NOMO-1 (cell line): Measurements from ENCODE around the gene LRRC74B.
"Not testable (repeated sequence)": the region's sequence is repeated elsewhere in the genome, so short reads cannot be mapped to it uniquely, and the experiment has no call there.

Experiments used
- DNase-seq, 2 experiments: peaks; one replicate each; lab custom pipeline; 2025; ENCODE audit not compliant: unreplicated experiment in 2 of 2; lab: John Stamatoyannopoulos, UW

The LRRC74B gene, protein sequence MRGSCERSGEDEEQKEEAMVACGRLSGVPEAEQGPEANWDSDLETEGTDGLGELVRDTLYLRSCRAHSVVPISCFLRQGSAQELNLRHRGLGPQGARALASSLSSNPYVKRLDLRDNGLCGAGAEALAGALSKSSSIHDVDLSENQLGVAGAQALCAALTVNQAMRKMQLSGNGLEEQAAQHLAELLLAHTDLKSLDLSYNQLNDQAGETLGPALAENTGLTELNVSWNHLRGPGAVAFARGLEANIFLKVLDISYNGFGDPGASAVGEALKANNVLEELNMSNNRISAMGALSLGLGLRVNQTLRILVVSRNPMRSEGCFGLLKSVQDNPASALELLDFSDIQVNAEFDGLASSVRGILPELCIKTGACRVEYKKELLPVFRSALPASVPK

DNA sequence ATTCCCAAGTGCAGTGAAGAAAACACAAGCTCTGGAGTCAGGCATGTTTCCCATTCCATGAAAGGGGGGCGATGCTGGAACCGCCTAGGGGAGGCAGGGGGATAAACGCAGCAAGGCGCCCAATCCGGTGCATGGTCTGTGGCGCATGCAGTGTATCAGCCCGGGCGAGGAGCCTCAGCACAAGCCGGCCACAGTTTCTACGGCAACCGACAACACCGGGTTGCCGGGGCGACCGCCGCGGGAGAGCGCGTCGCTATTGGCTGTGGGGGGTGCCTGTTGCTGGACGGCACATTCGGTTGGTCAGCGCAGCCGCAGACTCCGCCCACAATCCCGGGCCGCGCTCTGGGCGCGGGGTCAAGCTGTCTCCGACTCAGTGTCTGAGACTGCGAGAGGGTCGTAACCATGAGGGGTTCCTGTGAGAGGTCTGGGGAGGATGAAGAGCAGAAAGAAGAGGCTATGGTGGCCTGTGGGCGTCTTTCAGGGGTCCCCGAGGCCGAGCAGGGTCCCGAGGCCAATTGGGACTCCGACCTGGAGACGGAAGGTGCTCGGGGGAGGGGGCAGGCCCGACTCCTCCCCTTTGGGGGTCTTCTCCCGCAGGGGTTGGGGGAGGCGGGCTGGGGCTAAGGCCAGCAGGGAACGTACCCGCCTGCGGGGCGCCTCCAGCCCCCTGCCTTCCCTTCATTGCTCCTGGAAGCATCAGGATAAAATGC is at the start of gene LRRC74B:
Gene LRRC74B, plus strand, starts transcription at position 362 of the 710 bp plus-strand sequence. Its CDS starts 41 bp downstream, at position 403.
- peak; percentile 77 to 78 for DNase-seq

DNA sequence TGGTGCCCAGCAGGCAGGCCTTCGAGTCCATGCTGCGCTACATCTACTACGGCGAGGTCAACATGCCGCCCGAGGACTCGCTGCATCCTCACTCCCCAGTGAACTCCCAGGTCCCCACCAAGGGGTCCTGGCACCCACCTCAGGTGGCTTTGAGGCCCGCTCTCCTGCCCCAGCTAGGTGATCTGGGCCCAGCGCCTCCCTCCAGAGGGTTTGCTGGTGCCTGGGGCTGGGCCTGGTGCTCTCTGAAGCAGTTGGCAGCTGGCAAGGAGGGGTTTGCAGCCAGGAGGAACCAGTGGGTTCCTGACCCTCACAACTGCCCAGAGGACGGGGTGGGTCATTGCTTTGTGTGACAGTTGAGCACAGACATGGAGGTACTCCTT is 49.7 kb upstream of the LRRC74B start:
- no peak for DNase-seq

DNA sequence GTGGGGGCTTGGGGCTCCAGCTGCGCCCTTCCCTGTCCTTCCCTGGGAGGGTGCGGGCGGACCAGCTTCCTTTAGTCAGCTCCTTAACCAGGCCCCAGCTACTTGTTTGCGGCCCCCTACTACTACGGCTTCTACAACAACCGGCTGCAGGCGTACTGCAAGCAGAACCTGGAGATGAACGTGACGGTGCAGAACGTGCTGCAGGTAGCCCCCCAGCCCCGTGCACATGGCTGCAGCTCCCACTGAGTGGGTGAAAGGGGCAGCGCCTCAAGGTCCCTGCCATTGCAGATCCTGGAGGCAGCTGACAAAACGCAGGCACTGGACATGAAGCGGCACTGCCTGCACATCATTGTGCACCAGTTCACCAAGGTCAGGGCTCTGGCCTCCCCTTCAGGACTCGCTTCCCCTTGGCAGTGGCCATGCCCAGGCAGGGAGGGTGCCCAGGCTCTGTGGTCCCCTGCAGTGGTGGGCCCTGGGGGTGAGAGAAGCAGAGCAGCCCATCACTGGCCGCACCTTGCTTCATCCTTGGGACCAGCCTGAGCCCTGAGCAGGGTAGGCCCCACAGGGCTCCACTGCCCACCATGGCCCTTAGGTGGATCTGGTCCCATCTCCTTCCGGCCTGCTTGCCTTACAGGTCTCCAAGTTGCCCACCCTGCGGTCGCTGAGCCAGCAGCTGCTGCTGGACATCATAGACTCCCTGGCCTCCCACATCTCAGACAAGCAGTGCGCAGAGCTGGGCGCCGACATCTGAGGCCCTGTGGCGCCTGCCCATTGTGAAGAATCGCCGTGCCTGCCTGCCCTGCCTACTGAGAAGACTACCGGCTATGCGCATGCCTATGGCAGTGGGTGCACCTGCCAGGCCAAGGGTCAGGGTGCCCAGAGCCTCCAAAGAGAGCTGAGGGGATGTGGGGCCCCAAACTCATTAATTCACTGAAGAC is 48.9 kb upstream of the LRRC74B start:
- no peak for DNase-seq

DNA sequence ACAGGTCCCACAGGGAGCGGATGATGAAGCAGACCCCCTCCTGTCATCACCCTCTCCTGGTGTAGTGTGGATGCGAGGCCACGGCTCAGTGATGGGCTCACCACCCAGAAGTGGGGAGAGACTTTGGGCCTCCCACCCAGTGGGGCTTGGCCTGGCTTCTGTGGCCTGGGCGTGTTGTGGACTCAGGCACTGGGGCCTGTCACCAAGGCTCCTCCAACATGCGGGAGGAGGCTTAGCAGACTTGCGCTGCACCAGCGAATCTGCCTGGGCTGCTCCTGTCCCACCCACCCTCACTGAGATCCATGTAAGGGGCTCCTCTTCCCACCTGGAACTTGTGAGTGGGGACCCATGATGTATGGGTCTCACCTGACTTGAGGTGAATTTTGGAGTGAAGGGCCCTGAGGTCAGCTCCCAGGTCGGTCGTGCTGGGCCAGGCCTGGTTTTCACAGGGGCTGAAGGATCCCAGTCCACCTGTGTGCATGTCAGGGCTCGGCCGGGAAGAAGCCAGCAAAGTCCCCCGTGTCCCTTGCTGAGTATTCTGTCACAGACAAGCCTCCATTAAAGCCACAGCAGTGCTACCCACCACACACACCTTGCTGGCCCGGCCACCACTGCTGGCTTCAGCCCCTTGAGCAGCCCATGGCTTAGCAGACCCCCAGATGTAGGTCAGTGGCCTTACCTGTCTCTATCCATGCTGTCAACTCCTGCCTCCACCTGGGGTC is 48.0 kb upstream of the LRRC74B start:
- no peak for DNase-seq

DNA sequence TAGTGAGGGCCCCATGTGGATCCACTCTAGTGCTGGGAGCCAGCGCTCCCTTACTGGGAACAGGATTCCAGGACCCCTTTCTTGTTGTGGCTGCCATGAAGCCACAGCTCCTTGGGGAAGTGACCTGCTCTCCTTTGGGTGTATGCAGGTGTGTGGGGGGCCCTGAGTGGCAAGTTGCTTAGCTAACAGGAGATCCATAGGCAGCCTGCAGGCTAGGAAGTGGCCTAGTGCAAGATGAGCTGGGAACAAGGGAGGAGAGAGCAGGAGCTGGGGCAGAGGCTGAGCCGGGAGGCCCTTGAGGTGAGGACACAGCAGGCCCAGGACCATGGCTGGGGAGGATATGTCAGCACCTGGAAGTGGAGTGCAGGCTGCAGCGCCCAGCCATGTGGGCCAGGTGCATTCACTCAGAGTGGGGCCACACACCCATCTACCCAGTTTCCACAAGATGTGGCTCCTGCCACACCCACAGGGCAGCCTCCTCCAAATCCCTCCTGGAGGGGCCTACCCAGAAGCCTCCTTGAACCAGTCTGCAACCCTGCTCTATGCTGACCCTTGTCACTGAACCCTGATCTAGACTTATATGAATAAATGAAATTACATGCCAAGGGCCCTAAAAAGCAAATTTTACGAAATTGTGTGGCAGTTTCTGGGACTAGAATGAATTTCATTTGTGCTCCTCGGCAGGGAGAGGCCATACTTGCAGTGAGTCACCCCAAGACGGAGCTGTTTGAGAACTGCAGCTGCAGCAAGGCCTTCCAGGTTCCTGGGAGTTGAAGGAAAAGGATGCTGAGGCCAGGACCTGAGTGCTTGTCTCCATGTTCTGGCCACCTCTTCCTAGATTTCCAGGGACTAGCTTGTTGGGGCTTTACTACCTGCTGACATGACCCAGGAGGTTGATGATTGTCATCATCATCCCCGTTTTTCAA is 47.1 kb upstream of the LRRC74B start:
- no peak for DNase-seq

DNA sequence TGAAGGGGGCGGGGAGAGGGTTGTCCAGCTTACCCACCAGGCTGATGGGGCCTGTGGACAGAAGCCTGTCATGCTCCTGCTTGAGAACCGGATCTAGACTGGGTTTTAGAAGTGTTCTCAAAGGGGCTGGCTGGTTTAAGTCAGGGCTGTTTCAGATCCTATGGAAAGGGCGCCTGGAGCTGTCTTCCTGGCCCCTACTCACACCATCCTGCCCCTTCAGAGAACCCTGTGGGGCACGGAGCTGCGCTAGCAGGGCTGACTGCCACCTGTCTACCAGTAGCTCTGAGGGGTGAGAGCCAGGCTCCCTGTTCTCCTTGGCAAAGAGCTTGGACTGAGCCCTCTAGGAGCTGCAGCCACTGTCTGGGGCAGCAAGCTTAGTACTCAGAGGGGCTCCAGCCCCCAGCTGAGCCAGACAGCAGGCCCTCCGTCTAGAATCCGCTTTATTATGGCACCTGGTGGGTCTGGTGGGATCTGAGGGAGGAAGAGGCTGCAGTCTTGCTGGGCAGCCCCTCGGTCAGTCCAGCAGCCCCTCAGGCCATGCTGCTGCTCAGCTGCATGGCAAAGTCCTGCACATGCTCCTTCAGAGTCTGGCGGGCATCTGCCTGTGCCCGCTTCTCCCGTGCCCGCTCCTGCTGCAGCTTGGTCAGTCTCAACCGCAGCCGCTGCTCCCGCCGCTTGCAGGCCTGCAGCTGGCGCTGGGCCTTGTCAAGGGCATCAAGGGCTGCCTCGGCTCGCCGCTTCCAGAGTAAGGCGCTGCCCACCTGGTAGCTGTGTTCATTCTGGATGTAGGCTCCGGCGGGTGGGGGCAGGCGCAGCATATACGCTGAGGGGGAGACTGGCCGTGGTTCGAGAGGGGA is 46.2 kb upstream of the LRRC74B start:
- no peak for DNase-seq

DNA sequence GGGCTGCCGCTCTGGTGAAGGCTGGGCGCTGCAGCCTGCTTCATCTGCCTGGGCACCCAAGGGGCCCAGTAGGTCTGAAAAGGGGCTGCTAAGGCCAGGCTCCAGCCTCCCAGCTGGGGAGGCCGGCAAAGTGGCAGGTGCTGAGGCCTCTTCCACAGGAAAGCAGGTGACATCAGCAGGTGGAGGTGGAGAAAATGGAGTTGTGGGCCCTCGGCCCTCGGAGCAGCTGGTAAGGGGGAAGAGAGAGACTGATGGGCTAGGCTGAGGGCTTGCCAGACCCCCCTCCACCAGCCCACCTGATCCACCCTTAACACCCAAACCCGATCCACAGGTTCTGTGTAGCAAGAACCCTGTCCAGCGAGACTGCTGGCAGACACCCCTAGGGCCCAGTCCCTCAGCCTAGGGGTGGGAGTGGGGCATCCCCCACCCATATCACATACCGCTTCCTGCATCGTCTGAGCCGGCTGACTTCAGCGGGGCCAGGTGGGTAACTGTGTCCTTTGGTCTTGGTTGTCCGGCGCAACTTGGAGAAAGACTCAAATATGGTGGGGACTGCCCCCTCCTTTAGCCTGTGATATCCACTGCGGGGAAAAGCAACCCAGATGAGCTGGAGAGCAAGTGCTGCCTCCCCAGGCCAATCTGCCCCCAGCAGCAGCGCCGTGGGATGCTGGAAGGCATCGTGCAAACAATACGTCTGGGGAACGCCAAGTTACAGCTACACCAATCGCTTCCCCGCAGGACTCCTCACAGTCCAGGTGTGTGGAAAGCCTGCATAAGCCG is 45.3 kb upstream of the LRRC74B start:
- no peak for DNase-seq

DNA sequence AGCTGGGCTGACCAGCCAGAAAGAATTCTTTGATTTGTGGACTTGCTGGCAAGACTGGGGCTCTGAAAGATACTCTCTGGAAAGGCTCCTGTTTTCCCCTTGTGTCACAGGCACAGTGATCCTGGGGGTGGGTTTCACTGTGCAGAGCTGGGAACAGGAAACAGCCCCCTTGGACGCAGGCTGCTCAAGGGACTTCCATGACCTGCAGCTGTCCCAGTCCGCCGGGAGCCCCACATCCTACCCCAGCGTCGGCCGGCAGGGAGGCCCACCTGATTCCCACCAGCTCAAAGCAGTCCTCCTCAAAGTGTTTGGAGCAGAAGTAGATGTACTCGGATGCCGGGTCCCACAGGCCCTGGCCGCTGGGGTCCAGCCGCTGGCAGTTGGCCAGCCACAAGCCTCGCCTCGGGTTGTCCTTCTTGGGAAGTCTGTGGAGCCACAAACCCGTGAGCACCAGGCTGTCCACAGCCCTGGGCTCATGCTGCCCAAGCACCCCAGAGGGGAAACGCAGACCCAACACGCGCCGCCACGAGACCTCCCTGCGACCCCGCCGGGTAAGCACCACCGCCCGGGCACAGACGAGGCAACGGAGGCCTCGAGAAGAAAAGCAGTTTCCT is 44.7 kb upstream of the LRRC74B start:
- DNase-seq: no peak

DNA sequence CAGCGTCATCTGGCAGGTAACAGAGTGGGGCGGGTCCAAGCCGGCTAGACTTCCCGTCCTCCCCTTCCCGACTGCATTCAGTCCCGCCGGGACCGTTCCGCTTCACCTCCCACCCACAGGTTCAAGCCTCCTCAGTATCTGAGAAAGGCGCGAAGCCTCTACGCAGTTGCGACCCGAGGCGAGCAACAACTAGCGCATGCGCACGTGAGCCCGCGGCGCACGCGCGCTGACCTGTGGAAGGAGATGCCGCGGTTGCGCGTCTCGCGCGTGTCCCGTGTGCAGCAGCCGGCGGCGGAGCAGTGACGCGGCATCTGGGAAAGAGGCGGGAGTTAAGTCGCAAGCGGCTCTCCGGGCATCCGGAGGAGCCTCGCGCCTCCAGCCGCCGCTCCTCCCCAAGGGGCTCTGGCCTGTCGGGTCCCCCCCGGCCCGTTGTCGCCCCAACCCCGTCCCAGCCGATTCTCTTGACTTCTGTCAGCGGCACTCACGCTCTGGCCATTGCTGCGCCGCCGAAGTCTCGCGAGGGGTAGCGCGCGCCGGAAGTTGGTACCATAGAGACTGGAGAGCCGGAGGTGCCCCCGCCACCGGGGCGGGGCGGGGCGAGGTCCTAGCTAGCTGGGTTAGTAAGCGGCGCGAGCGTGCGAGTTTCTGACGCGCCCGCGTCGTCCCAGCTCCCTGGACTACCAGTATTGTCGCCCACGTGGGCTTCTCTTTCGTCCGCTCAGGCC is 44.0 kb upstream of the LRRC74B start, which contains the start of gene THAP7:
Gene THAP7, minus strand, starts transcription at position 518 of the 725 bp plus-strand sequence. Its CDS starts 207 bp downstream, at position 311.
- DNase-seq: peak; percentile 93 to 98

DNA sequence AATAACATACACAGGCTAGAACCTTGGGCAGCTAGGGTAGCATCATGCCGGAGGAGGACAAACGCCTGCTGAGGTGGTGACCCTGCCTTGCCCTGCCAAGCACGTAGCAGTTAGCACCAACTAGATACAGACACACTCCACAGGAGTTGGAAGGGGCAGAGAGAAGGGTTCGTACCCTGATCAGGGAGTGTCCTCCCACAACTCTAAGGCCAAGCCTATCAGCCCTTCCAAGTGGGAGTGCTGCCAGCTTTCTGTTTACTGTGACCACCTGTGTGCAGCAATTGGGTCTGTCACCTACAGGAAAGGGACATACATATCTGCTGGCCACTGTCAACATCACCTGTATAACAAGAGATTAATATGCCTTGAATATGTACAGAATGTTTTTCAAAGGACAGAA is 42.0 kb upstream of the LRRC74B start:
- no peak for DNase-seq

DNA sequence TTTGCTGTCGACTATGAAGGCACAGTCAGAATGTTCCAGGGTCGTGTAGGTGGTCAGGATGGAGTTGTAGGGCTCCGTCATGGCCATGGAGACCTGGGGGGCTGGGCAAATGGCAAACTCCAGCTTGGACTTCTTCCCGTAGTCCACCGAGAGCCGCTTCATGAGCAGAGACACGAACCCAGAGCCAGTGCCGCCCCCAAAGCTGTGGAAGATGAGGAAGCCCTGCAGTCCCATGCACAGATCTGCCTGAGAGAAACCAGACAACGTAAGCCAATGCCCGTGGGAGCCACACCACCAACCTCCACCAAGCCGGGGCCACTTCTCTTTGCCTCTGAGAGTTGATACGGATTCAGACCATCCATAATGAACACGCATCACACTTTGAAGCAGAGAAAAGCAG is 36.5 kb upstream of the LRRC74B start:
- not testable (repeated sequence) for DNase-seq

DNA sequence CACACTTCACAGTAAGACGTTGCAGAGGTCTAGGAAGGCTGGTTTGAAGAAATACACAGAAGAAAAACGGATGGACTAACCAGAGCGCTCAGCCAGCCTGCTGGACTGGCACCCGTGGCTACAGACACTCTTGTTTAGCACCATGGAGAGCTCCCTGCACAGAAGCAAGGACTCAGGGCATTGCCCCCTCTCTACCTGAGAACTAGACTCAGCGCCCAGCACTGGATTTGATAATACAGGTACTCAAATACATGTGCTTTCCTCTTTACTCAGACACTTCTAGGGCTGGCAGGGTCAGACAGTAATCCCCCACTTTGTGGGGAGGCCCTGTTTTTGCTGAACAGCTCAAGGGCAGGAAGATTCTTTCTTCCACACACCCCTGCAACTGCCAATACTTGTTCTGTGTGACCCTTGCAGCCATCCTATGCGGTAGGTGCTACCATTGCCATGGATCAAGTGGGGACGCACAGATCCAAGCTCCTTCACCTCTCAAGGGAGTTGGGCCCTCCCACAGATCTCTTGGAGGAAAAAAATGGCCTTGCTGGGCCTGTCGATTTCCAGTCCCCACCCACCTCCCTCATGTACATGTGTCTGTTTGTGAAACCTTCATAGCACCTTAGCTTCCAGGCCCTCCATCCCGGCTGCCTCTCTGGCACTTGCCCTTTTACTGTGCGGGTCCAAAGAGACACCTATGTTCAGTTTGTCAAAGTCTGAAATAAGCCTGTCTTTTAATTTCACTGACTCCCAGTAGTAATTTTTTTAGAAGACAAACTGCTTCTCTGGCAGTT is 35.9 kb upstream of the LRRC74B start:
- DNase-seq: peak in 1 of 2 experiments; percentile 20

DNA sequence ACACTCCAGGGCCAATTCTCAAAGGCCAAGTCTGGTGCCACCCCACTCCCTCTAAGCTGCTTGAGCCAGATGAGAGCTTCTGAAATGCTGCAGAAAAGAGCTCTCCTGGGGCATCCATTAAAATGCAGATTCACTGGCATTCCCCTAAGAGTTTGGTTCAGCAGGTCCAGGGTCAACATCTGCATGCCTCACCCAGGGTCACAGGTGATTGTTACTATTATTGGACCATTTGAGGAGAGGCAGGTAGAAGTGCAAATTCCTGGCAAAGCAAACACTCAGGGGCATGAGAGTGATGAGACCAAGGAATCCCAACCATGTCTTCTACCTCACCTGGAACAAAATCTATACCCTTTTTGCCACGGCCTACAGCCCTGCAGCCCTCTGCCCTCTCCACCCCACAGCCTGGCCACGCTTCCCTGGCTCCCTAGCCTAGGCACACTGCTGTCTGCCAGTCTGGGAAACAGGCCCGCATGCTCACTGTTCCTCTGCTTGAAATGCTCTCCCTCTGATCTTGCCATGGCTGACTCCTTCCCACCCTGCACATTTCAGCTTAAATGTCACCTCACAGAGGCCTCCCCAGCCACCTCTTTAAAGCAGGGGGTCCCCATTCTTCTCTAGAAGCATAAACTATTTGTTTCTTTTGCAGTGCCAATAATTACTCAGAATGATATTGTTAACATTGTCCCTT is 35.2 kb upstream of the LRRC74B start:
- no peak for DNase-seq

DNA sequence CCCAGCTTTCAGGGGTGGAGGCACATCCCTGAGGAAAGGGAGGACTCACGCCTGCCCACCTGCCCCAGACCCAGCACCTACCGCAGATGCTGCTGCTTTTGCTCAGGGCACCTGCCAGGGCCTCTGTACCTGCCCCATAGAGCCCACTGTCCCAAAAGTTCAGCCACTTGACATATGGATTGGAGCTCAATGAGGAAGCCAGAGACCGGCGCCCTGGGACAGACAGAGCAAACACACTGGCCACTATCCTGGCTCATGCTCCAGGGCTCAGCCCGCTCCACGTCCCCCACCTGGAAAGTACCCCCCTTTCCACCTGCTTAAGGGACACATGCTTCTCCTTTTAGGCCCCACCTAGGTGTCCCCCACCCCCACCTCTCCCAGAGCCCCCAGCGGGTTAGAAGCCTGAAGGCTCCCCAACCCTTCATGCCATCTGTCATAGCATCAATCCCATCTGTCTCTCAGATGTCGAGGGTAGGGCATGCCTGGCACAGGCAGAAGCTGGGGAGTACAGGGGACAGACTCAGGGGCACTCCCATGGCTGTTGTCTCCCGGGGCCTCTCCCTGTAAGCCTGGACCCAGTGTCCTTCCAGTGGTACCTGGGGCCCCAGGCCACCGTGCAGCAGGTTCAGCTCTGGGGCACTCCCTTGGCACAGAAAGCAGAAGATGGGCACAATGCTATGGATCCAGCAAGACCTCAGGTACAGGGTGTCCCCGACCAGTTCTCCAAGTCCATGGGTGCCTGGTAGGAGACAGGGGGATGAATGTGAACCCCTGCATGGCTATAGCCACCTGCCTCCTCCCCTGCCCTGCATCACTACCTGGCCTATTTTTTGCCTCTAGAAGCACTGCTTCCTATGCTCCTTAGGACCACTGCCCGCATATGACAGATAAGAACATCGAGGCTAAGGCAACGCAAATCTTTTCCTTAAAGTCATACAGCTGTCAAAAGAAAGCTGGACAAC is 33.0 kb upstream of the LRRC74B start:
- no peak for DNase-seq
